Epithelial cell of proximal tubule (primary cell): Measurements from ENCODE around the gene LRRTM2. TPM values are rescaled to one million over a fixed set of nuclear protein-coding genes. Genes with fewer than 3 reads are reported as not detected.

Source experiments
- DNase-seq: peaks from one replicate; pipeline ENCODE4 v3.0.0-alpha.2; 2011; ENCODE audit warnings: low read depth
- H3K4me3 ChIP-seq: 2 replicates; pipeline ENCODE4 v1.5.1; 2011; ENCODE audit warnings: low read depth, mild to moderate bottlenecking, low read length
- CTCF ChIP-seq: conservative IDR thresholded peaks from 2 replicates; pipeline ENCODE4 v1.5.1; 2012; ENCODE audit warnings: low read depth, mild to moderate bottlenecking, low read length
- total RNA-seq: library from RNA; depleted of rRNA; stranded (reverse); fragments of >200 nt; gene quantifications from 2 replicates; pipeline ENCODE4 v1.2.3, GENCODE V29; 2015

The LRRTM2 gene
- total RNA-seq, 1 donor from 2014 or later = not detected

DNA sequence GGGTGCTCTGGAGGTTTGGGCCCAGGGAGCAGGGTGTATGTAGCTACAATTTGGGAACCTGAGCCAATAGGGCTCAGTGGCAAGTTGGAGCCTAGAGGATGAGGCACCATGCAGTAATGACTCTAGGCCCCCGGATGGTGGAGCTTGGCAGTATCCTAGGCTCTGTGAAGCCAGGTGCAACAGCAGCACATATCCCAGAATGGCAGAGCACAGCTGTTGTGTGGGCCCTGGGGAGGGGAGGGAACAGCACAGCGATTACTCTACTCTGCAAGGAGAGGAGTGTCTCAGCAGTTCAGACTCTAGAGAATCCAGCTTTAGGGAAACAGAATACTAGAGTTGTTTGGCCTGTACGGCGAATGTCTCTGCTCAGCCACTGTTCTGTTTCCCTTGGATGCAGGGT, 56.1 kb downstream of the LRRTM2 start:
- DNase-seq = no peak
- no peak overlapping the region for H3K4me3 ChIP-seq
- no peak for TF ChIP-seq CTCF

Other genes with a start within 250 kb of the LRRTM2 start
- 331 and 392 TPM in 2 replicates for gene CTNNA1, start 121.9 kb downstream of the LRRTM2 start, total RNA-seq